Omental fat pad (tissue), 4 donors: ENCODE measurements around the gene INHBB. TPM values are rescaled to one million over a fixed set of nuclear protein-coding genes. Genes with fewer than 3 reads are reported as not detected.

ENCODE experiments used
- ATAC-seq: fragments of 150-250 bp; one replicate; pipeline ENCODE4 v1.9.1; 2016; ENCODE audit warnings: mild to moderate bottlenecking, moderate library complexity; ENCODE audit not compliant: low FRiP score
- DNase-seq: peaks from one replicate; pipeline ENCODE4 v3.0.0-alpha.2; 2019; ENCODE audit warnings: low spot score
- total RNA-seq, 4 donors: library from RNA; depleted of rRNA; stranded (reverse); fragments of >200 nt; gene quantifications; one replicate each; pipeline ENCODE4 v1.1.0, GENCODE V29; 2016
- TF ChIP-seq, protein P1 (sequence below), 3 donors: fragments of 450-650 bp; IDR thresholded peaks; one replicate each; pipeline ENCODE4 v1.5.1; 2016 to 2017; ENCODE audit warnings: antibody characterized with exemption in 3 of 3, mild to moderate bottlenecking in 3 of 3, moderate library complexity in 2 of 3

INHBB gene
- total RNA-seq, 4 donors from 2014 or later: 6.7 to 59.8 (median 28.6) TPM

DNA sequence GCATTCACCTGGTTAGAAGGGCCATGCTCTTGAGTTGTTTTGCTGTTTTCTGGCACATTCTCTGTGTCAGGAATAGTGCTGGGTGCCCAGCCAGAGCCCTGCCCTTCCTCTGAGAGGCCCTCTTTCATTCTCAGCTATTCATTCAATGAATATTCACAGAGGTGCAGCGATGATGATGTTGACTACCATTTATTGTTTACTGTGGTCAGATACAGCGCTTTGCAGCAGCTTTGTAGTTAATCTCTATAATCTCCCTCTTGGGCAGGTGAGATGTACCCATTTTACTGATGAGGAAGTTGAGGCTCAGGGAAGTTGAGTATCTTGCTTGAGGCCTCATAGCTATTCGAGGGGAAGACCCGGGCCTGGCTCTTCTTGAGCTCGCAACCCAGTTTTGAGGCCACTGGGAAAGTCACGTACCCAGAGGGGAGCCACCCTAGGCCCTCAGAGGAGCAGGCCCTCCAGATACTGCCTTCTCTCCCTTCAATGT, 9.9 kb downstream of the INHBB start:
- no peak for ATAC-seq
- DNase-seq: no peak
- TF ChIP-seq, protein P1, sequence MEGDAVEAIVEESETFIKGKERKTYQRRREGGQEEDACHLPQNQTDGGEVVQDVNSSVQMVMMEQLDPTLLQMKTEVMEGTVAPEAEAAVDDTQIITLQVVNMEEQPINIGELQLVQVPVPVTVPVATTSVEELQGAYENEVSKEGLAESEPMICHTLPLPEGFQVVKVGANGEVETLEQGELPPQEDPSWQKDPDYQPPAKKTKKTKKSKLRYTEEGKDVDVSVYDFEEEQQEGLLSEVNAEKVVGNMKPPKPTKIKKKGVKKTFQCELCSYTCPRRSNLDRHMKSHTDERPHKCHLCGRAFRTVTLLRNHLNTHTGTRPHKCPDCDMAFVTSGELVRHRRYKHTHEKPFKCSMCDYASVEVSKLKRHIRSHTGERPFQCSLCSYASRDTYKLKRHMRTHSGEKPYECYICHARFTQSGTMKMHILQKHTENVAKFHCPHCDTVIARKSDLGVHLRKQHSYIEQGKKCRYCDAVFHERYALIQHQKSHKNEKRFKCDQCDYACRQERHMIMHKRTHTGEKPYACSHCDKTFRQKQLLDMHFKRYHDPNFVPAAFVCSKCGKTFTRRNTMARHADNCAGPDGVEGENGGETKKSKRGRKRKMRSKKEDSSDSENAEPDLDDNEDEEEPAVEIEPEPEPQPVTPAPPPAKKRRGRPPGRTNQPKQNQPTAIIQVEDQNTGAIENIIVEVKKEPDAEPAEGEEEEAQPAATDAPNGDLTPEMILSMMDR (IDR thresholded peaks at IDR 0.05): no peak

- ATAC-seq: no peak
- TF ChIP-seq, protein P1 (IDR thresholded peaks at IDR 0.05): no peak
- no peak for DNase-seq
These were observed 11.8 kb downstream of the INHBB start for GRCh38 chr2:120357768-120358167.

GRCh38 chr2:120358734-120359465, 13.0 kb downstream of the INHBB start:
- no peak for ATAC-seq
- DNase-seq: no peak
- TF ChIP-seq, protein P1 (IDR thresholded peaks at IDR 0.05): no peak

DNA sequence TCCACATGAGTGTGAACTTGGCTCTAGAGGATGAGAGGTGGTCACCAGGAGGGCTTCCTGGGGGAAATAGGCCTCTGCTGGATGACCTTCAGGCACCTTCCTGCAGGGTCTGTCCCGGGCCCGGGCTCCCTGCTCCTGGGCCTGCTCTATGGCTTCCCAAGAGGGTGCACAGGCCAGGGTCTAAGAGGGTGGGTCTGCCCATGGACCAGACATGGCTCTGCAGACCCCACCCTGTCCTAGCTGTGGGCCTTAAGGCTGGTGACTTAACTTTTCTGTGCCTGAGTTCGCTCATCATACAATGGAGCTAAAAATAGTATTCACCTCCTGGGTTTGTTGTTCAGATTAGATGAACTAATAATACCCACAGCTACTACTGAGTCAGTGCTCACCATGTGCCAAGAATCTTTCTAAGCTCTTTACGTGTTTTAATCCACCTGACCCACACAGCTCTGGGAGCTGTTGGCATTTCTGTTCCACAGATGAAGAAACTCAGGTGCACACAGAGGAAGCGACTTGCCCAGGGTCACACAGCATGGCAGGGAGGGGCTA, 14.4 kb downstream of the INHBB start:
- no peak for DNase-seq
- TF ChIP-seq, protein P1 (IDR thresholded peaks at IDR 0.05): no peak
- no peak for ATAC-seq

GRCh38 chr2:120362926-120363325, 17.0 kb downstream of the INHBB start:
- ATAC-seq: no peak
- no peak for DNase-seq
- TF ChIP-seq, protein P1 (IDR thresholded peaks at IDR 0.05): no peak

- no peak for DNase-seq
- TF ChIP-seq, protein P1 (IDR thresholded peaks at IDR 0.05): no peak
- ATAC-seq: no peak
These were observed 19.4 kb downstream of the INHBB start for GRCh38 chr2:120365236-120365793.
